Urothelium cell line (cell line): ENCODE measurements around the gene AP2A2.
"Not testable (repeated sequence)": the region's sequence is repeated elsewhere in the genome, so short reads cannot be mapped to it uniquely, and the experiment has no call there.

Experiments
- DNase-seq: peaks from one replicate; pipeline ENCODE4 v3.0.0; 2011; ENCODE audit warnings: low spot score, mixed read lengths
- FAIRE-seq: peaks from 2 replicates; lab custom pipeline; 2011; peaks lifted over from hg19 to GRCh38; lab: Jason Lieb, UNC

Gene AP2A2

GRCh38 chr11:952406-953385 is 27.0 kb downstream of the AP2A2 start:
- DNase-seq (no peak), FAIRE-seq (no peak)

GRCh38 chr11:953512-953911 is 27.8 kb downstream of the AP2A2 start:
- no peak for DNase-seq
- no peak for FAIRE-seq

DNA sequence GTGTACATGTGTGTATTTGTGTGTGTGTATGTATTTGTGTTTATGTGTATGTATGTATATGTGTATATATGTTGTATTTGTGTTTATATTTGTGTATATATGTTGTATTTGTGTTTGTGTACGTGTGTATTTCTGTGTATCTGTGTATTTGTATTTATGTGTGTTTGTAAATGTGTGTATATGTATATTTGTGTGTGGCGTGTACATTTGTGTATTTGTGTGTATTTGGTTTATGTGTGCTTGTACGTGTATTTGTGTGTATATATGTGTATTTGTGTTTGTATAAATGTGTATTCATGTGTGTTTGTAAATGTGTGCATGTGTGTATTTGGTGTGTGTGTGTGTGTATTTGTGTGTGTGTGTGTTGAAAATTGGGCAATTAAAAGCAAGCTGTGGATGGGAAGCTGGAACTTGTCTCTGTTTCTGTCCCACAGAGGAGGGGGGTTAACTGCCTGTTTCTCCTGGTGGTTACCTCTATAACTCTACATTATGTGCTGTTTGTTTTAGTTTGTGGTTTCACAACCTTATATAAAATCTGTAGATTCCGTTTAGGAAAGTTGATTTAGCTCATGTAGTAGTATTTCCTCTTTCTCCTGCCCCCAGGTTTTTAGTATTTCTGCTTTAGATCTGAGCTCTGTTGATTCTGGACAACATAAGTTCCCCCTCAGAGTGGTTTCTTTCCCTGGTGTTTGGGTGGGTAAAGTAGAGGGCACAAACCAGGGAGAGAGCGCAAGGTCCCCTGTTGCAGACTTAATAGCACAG is 28.9 kb downstream of the AP2A2 start:
- FAIRE-seq (no peak), DNase-seq (no peak)

DNA sequence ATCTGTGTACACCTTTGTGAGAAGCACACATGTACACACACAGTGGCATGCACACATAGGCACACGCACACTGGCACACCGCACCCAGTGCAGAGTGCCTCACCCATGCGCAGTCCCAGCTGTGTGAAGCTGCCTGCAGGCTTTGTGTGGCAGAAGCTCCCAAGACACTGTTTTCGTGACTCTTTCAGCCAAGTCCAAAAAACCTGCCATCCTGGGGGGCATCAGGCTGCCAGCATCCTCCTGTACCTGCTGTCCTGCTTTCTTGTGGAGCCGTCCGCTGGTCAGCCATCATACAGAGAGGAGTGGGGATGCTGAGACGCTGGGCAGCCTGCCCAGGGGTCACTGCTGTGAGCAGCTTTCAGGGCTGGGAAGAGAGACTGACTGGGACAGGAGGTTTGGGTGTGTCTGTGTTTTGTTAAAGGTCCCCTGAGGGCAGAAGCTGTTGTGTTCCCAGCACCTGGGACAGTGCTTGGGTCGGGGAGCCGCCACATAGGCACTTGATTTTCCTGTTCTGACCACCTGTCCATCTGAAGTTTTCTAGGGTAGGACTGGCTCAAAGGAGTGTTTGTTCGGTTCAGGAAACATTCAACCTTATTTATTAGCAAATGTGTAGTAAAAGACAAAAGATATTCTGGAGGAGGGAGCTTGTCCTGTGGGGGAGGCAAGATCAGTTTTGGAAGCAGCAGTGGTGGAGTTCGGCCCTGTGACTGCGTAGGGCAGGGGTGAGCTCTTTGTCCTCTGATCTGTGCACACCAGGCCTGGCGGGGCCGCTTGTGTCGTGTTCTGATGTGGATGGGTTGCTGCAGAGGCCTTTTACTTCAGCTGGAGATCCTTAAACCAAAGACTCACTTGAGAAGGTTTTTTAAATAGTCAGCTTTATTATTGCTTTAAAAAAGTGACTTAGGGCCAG is 29.7 kb downstream of the AP2A2 start:
- DNase-seq: no peak
- FAIRE-seq: no peak

- DNase-seq (no peak), FAIRE-seq (no peak)
These were observed 31.7 kb downstream of the AP2A2 start for GRCh38 chr11:957212-957920.

DNA sequence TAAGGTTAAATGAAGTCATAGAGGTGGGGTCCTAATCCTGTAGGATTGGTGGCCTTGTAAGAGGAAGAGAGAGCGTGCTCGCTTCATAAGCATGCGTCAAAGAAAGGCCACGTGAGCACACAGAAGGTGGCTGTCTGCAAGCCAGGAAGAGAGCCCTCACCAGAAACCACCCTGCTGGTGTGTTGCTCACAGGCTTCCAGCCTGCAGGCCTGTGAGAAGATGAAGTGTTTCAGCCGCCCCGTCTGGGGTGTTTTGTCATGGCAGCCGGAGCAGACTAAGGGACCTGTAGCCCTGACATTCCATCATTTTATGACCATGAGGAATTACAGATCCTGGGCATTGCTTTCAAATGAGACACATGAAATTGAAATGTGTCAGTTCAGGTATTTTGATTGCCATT is 32.4 kb downstream of the AP2A2 start:
- DNase-seq (no peak), FAIRE-seq (no peak)

- DNase-seq (no peak), FAIRE-seq (no peak)
These were observed 33.4 kb downstream of the AP2A2 start for GRCh38 chr11:959027-959426.

- no peak for FAIRE-seq
- DNase-seq: no peak
These were observed 33.9 kb downstream of the AP2A2 start for GRCh38 chr11:959608-960007.

- not testable (repeated sequence) for DNase-seq, FAIRE-seq
These were observed 35.7 kb downstream of the AP2A2 start for GRCh38 chr11:961310-961920.

DNA sequence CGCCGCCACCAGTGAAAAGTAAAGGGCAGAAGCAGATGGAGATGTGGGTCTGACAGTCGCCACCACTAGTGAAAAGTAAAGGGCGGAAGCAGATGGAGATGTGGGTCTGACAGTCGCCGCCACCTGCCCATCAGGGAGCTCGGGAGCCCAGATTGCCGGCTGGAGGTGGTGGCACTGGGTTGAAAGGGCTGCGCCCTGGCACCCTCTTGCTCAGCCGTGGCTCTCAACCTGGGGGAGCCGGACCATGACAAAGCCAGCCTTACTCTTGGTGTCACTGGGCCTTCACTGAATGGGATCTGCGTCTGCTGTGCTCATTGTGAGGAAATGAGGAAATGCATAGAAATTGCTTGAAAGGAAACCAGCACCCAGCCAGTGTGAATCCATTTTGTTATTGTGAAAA is 36.3 kb downstream of the AP2A2 start:
- no peak for DNase-seq
- no peak for FAIRE-seq

GRCh38 chr11:962688-963087 is 37.0 kb downstream of the AP2A2 start:
- no peak for FAIRE-seq
- no peak for DNase-seq

DNA sequence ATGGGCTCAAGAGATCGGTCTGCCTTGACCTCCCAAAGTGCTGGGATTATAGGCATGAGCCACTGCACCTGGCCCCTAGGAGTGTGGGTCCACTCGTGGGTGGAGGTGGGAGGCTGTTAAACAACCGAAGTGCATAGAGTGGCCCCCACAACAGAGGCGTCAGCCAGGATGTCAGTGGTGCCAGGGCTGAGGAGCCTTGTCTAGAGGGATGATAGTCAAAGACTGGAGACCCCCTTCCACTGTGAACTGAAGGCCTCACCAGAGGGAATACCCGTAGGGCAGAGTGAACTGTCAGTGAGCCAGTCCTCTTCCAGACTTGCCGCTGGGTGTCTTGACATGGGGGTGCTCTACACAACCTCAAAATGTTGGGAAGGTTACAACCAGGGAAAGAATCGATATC is 38.2 kb downstream of the AP2A2 start:
- FAIRE-seq (no peak), DNase-seq (no peak)

DNA sequence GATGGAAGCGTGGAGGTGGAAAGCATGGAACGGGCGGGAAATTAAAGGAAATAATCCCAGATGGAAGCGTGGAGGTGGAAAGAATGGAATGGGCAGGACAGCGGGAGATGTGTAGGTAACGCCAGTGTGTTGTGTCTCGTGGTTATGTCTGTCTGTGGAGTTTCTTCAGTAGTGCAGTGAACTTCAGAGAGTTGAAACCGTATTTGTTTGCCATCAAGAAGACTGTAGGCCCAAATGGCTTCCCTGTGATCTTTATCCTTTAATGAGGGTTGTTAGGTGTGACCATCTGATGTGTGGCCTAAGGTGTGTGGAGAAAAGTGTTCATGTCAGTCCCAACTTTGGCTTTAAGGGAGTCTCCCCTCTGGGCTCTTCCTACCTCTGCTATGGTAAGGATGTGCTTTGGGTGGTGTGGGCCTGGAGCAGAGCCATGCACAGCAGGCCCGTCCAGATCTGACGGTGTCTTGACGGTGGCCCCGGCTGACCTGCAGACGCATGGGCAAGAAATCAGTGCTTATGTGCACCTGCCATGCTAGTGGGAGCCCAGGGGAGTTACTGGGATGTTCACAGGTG is 39.6 kb downstream of the AP2A2 start:
- DNase-seq: no peak
- no peak for FAIRE-seq

DNA sequence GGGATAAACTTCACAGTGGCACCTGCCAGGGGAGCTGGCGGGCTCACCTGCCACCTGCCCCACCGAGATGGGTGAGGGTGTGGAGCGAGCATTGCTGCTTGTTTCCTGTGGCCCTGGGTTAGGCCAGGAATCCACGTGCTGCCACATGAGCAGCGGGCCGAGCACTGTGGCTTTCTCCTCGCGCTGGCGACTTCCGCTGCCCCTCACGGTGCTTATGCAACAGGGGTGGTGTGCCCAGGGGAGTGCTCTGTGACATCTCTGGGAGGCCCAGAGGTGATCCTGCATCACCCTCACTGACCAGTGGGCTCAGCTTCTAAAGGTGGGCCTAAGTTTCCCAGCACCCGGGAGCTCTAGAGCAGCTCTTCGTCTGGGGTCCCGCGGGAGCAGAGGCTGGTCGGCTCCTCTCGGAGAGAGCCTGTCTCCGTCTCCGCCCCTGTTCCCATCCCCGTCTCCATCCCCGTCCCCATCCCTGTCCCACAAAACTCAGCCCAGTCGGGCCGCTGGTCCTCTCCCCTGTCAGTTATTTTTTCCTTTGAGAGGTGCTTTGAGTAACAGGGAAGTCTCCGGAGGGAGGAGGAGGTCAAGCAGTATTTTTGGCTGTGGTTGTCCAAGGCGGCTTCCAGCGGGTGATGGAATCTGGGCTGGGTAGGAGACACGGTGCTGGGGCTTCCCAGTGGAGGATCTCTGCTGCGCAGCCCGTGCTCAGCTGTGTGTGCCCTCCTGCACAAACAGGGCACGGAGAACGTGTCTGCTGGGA is 42.5 kb downstream of the AP2A2 start:
- DNase-seq: no peak
- FAIRE-seq: no peak

DNA sequence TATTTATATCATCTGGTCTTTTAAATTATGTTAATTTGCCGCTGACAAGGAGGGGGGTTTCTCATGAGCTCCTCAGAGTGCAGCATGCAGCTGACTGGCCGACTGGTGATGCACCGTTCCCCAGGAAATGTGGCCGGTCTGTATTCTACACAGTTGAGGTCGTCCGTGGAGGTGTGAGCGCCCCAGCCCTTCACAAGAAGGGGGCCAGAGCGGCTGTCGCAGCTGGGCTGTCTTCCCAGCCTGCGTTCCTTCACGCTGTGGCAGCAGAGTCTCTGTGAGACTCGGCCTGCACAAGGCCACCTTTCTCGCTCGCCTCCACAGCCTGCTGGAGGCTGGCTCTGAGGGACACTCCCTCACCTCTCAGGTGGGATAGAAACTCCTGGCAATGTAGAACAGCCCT is 43.2 kb downstream of the AP2A2 start:
- no peak for FAIRE-seq

GRCh38 chr11:969651-970205 is 44.1 kb downstream of the AP2A2 start:
- no peak for DNase-seq
- FAIRE-seq: no peak

More for the DNA sequence above, 43.2 kb downstream of the AP2A2 start:
- DNase-seq: no peak

- FAIRE-seq (no peak), DNase-seq (no peak)
These were observed 44.7 kb downstream of the AP2A2 start for GRCh38 chr11:970319-970871.

GRCh38 chr11:971092-971690 is 45.5 kb downstream of the AP2A2 start:
- FAIRE-seq: no peak
- DNase-seq: no peak
